ENCODE data around the gene PARD6B.

DNA sequence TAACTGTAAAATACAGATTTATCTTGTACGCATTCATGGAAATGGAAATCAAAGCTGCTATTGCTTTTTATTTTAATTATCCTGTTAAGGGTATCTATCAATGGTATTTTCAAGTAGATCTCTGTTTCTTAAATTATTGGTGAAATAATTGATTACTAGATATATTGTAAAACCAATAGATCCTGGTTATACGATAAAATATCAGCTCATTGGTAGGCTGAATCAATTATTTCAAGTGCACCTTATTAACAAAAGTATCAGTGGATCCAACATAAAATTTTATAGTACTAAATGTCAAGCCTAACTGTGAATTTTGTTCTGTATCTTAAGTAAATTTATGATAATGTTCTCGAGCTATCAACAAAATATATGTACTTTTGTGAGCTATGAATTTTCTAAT, 21.8 kb downstream of the PARD6B start:
- TF ChIP-seq, protein P1, sequence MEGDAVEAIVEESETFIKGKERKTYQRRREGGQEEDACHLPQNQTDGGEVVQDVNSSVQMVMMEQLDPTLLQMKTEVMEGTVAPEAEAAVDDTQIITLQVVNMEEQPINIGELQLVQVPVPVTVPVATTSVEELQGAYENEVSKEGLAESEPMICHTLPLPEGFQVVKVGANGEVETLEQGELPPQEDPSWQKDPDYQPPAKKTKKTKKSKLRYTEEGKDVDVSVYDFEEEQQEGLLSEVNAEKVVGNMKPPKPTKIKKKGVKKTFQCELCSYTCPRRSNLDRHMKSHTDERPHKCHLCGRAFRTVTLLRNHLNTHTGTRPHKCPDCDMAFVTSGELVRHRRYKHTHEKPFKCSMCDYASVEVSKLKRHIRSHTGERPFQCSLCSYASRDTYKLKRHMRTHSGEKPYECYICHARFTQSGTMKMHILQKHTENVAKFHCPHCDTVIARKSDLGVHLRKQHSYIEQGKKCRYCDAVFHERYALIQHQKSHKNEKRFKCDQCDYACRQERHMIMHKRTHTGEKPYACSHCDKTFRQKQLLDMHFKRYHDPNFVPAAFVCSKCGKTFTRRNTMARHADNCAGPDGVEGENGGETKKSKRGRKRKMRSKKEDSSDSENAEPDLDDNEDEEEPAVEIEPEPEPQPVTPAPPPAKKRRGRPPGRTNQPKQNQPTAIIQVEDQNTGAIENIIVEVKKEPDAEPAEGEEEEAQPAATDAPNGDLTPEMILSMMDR (conservative IDR thresholded peaks at IDR 0.05; ENCODE audit: low read length) = no peak
- TF ChIP-seq EZH2phosphoT487 (IDR thresholded peaks at IDR 0.05; ENCODE audit: borderline replicate concordance) = no peak

All from Loucy (cell line).